H1 (cell line): ENCODE measurements around the gene CLNS1A. TPM values are rescaled to one million over a fixed set of nuclear protein-coding genes. Genes with fewer than 3 reads are reported as not detected.

Experiments used
- CHD7 ChIP-seq: fragments of 300-600 bp; sonication (generic); IDR thresholded peaks from 2 replicates; pipeline ENCODE4 v1.7.1; 2012; ENCODE audit warnings: low read length, moderate library complexity, mild to moderate bottlenecking, inconsistent platforms; ENCODE audit not compliant: insufficient replicate concordance
- polyA plus RNA-seq, 7 experiments: library from polyadenylated mRNA; depleted of rRNA in 3 of 7; stranded (reverse) in 5 of 7; unstranded in 2 of 7; fragments of >200 nt in 5 of 7; fragments of 200-250 nt in 2 of 7; gene quantifications; 1 replicate in 5 of 7; 2 replicates in 1 of 7; 4 replicates in 1 of 7; pipeline versions ENCODE4 v1.2.1 to v1.2.3, GENCODE V29; 2011 to 2013; ENCODE audit warnings: missing spikeins in 2 of 7, mixed read lengths in 2 of 7
- total RNA-seq: library from RNA; stranded (reverse); fragmentation: NEBNext Ultra II Directional; extraction: Animal tissue kit (Norgen Biotek cat#: 25700); gene quantifications from 2 replicates; pipeline ENCODE4 v1.2.1, GENCODE V29; 2021

Gene CLNS1A
- total and polyA plus RNA-seq, 2 of the 8 experiments (the other 6 are each of a cell fraction or from before 2014, with no cell fraction given), result 136 to 177 TPM

- peak; percentile 94 for TF ChIP-seq CHD7
These were observed 756 bp downstream of the CLNS1A start (continued) for GRCh38 chr11:77636731-77637344.
